Measurements from ENCODE around the gene LMAN2.
"Not testable (repeated sequence)": the region's sequence is repeated elsewhere in the genome, so short reads cannot be mapped to it uniquely, and the experiment has no call there.

LMAN2 gene

DNA sequence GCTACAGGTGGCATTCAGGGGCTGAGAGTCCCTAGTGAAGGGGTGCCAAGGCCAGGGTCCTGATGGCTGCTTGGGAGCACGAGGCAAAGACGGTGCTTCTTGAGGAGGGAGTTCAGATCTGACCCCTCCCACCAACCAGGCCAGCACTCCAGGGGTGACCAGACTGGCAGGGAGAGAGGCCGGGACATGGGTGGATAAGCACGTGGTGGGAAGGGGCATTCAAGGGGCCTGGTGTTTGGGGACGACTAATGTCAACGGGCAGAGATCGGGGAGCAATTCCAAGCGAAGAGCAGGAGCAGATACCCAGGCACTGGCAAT, 10.8 kb upstream of the LMAN2 start:
- Histone ChIP-seq H3K4me3 (ENCODE audit: low read depth, low read length) (no peak overlapping the region), H3K27me3 (no peaks in the 10 kb centered on the region), H3K36me3 (no peaks in the 10 kb centered on the region), H3K9me3 (no peaks in the 10 kb centered on the region), H3K4me1 (peaks cover 7% of the 10 kb centered on the region)
- DNase-seq: no peak
- TF ChIP-seq, protein P1, sequence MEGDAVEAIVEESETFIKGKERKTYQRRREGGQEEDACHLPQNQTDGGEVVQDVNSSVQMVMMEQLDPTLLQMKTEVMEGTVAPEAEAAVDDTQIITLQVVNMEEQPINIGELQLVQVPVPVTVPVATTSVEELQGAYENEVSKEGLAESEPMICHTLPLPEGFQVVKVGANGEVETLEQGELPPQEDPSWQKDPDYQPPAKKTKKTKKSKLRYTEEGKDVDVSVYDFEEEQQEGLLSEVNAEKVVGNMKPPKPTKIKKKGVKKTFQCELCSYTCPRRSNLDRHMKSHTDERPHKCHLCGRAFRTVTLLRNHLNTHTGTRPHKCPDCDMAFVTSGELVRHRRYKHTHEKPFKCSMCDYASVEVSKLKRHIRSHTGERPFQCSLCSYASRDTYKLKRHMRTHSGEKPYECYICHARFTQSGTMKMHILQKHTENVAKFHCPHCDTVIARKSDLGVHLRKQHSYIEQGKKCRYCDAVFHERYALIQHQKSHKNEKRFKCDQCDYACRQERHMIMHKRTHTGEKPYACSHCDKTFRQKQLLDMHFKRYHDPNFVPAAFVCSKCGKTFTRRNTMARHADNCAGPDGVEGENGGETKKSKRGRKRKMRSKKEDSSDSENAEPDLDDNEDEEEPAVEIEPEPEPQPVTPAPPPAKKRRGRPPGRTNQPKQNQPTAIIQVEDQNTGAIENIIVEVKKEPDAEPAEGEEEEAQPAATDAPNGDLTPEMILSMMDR (IDR thresholded peaks at IDR 0.05; ENCODE audit: low read depth, low read length): no peak

DNA sequence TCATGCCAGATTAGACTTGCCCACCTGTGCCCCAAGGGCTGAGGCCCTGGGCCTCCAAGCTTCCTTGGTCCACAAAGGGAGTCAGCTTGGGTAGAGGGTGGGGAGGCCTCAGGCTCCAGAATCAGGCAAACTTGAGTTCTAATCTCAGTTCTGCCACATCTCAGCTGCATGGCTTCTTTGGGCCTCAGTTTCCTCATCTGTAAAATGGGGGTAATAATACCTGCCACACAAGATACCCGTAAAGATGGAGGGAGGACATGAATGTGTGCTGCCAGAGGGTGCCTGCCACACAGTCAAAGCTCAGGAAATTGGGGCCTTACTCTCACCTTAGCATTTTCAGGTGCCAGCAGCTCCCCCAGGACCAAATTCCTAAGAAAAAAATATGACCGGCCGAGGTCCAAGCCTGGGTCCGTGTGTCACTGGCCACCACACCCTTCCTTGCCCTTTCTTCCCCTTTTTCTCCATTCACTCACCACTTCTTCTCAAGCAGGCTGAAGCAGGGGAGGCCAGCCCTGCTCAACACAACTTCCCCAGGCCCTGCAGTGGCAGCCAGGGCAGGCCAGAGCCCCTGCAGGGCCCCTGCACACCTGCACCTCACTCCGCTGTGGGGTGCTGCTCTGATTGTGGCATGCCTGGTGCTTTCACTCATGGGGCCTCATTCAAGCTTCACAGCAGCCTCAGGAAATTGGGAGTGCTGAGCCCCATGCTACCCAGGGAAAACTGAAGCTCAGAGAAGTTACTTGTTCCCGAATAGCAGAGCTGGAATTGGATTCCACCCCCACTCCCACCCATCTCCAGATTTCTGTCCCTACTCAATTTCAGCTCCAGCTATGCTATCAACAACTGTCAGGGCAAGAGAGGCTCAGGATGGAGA, 10.2 kb upstream of the LMAN2 start:
- Histone ChIP-seq H3K4me1 (peaks cover 7% of the 10 kb centered on the region), H3K4me3 (ENCODE audit: low read depth, low read length) (no peak overlapping the region)

GRCh38 chr5:177360740-177361139, 9.3 kb upstream of the LMAN2 start:
- H3K9me3 ChIP-seq; H3K36me3 ChIP-seq; H3K4me3 ChIP-seq (ENCODE audit: low read depth, low read length); DNase-seq; H3K4me1 ChIP-seq; H3K27me3 ChIP-seq: not testable (repeated sequence)

More for the DNA sequence above, 10.2 kb upstream of the LMAN2 start:
- TF ChIP-seq, protein P1 (IDR thresholded peaks at IDR 0.05; ENCODE audit: low read depth, low read length): no peak
- Histone ChIP-seq H3K9me3 (no peaks in the 10 kb centered on the region), H3K36me3 (no peaks in the 10 kb centered on the region), H3K27me3 (no peaks in the 10 kb centered on the region)
- no peak for DNase-seq

DNA sequence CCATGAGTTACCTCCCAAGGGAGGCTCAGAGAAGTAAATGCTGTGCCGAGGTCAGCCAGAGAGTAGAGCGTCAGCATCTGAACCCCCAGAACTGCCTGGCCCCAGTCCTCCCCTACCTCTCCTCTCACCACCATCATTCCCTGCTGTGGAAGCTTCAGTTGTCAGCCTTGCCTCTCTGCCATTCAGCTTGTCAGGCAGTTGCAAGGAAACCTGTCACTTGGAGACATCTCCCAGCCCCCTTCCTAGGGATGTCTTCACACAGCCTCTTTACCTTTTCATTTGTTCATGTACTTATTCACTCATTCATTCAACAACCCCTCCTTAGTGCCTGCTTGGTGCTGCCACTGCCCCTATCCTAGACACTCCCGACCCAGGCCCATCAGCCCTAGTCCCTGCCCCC, 8.4 kb upstream of the LMAN2 start:
- Histone ChIP-seq H3K4me3 (ENCODE audit: low read depth, low read length) (no peak overlapping the region), H3K27me3 (no peaks in the 10 kb centered on the region), H3K9me3 (no peaks in the 10 kb centered on the region; the same call in 1 of the 2 replicates), H3K36me3 (no peaks in the 10 kb centered on the region), H3K4me1 (no peaks in the 10 kb centered on the region; the same call in 1 of the 2 replicates)
- TF ChIP-seq, protein P1 (IDR thresholded peaks at IDR 0.05; ENCODE audit: low read depth, low read length): no peak
- DNase-seq: no peak

- H3K36me3 ChIP-seq: no peaks in the 10 kb centered on the region
- H3K27me3 ChIP-seq: no peaks in the 10 kb centered on the region
- TF ChIP-seq, protein P1 (IDR thresholded peaks at IDR 0.05; ENCODE audit: low read depth, low read length): no peak
- no peaks in the 10 kb centered on the region; the same call in 1 of the 2 replicates for H3K4me1 ChIP-seq
- no peak overlapping the region for H3K4me3 ChIP-seq (ENCODE audit: low read depth, low read length)
- no peaks in the 10 kb centered on the region; the same call in 1 of the 2 replicates for H3K9me3 ChIP-seq
- no peak for DNase-seq
Measured at GRCh38 chr5:177359451-177359851, 8.0 kb upstream of the LMAN2 start.

DNA sequence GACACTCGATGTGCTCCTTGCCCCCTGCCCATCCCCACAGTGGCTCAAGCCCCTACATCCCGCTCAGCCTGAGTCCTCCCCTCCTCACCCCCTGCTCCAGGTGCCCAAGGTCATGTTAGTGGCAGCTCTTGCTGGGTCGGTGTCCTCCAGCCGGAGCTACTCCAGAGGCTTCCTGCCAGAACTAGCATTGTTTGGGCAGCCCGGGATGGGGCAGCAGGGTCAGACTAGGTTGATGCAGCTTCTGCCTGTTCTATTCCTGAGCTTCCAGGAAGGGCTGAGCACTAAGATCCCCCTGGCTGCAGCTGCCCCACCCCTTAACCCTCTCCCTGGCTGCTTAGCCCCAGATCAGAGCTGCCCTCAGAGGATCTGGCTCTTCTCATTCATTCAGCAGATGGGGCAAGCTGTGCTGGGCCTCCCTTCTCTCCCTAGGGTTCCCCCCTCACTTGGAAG, 6.9 kb upstream of the LMAN2 start:
- Histone ChIP-seq H3K9me3 (no peaks in the 10 kb centered on the region; the same call in 1 of the 2 replicates), H3K27me3 (no peaks in the 10 kb centered on the region), H3K36me3 (no peaks in the 10 kb centered on the region), H3K4me3 (ENCODE audit: low read depth, low read length) (no peak overlapping the region), H3K4me1 (no peaks in the 10 kb centered on the region; the same call in 1 of the 2 replicates)
- DNase-seq: no peak
- TF ChIP-seq, protein P1 (IDR thresholded peaks at IDR 0.05; ENCODE audit: low read depth, low read length): no peak
